RWPE1 (cell line): ENCODE results near the gene PMPCA.
"Not testable (repeated sequence)": the region's sequence is repeated elsewhere in the genome, so short reads cannot be mapped to it uniquely, and the experiment has no call there.

Experiments
- CTCF ChIA-PET: fragments of 350-600 bp; sonication (Branson Sonifier 250); formaldehyde crosslinking; extraction: SDS; loops from one replicate; lab custom pipeline; 2021; lab: Yijun Ruan, JAX
- POLR2A ChIA-PET: fragments of 400-600 bp; formaldehyde crosslinking; extraction: SDS; loops from one replicate; lab custom pipeline; 2020; ENCODE audit warnings: antibody characterized with exemption; ENCODE audit not compliant: low non-redundant PET; lab: Yijun Ruan, JAX
- DNase-seq: peaks from one replicate; pipeline ENCODE4 v3.0.0; 2012; ENCODE audit warnings: low spot score
- H3K27ac ChIP-seq: fragments of 450-650 bp; 2 replicates; pipeline ENCODE4 v1.5.1; 2017
- TF ChIP-seq, protein P1 (sequence below): fragments of 450-650 bp; conservative IDR thresholded peaks from 2 replicates; pipeline ENCODE4 v1.5.1; 2017; ENCODE audit warnings: low read depth, mild to moderate bottlenecking

Gene PMPCA

DNA sequence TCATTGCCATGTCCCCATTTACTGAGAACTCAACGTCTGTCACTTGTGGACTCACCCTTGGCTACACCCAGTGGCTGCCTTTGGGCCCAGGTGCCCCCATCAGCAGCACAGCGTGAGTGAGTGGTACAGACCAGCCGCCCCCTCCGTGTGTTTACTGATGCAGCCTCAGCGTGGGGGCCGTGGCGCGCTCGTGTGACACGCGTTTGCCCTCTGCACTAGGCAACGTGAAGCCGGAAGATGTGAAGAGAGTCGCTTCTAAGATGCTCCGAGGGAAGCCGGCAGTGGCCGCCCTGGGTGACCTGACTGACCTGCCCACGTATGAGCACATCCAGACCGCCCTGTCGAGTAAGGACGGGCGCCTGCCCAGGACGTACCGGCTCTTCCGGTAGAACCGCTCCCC lies 12.4 kb downstream of the PMPCA start:
- peak overlapping the region; percentile 50; the same call in 1 of the 2 replicates for H3K27ac ChIP-seq
- no peak for DNase-seq
- ChIA-PET CTCF (no interaction called here), POLR2A (no interaction called here)
- TF ChIP-seq, protein P1, sequence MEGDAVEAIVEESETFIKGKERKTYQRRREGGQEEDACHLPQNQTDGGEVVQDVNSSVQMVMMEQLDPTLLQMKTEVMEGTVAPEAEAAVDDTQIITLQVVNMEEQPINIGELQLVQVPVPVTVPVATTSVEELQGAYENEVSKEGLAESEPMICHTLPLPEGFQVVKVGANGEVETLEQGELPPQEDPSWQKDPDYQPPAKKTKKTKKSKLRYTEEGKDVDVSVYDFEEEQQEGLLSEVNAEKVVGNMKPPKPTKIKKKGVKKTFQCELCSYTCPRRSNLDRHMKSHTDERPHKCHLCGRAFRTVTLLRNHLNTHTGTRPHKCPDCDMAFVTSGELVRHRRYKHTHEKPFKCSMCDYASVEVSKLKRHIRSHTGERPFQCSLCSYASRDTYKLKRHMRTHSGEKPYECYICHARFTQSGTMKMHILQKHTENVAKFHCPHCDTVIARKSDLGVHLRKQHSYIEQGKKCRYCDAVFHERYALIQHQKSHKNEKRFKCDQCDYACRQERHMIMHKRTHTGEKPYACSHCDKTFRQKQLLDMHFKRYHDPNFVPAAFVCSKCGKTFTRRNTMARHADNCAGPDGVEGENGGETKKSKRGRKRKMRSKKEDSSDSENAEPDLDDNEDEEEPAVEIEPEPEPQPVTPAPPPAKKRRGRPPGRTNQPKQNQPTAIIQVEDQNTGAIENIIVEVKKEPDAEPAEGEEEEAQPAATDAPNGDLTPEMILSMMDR: no peak

- ChIA-PET POLR2A (no interaction called here), CTCF (interaction anchor here (0.6 kb wide), 1 partner anchor 355 kb away, joined by 4 read pairs; no protein-coding TSS in a partner anchor)
- TF ChIP-seq, protein P1: no peak
- H3K27ac ChIP-seq: peak overlapping the region; percentile 50
- DNase-seq: no peak
Measured at GRCh38 chr9:136423432-136424146, 13.1 kb downstream of the PMPCA start.

DNA sequence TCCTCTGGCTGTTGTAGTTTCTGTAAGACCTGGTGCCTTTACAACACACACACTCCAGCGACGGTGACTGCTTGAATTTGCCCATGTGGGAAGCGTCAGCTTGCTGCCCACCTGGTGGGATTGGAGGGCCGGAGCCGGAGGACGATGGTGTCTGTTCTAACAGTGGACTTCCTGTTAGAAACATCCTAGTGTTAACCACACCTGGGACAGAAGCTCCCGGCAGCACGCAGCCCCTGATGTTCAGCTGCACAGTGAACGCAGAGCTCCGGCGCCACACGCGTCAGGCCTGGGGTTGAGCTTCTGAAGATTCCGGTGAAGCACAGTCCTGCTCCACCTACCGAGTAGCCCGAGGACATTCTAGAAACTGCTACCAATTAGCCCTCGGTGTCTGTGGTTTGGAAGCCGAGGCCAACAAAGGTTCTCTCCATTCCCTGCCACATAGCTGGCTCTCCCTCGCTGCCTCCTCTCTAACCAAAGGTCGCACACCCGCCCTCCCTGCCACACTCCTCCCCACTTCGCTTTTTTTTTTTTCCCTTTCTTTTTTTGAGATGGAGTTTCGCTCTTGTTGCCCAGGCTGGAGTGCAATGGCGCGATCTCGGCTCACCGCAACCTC lies 14.4 kb downstream of the PMPCA start:
- ChIA-PET CTCF (interaction anchor here (0.6 to 1.3 kb wide), 6 partner anchors 11 to 503 kb away, joined by 3 to 6 read pairs (median 3); no protein-coding TSS in a partner anchor), POLR2A (interaction anchor here (0.7 kb wide), 1 partner anchor 317 kb away, joined by 3 read pairs; no protein-coding TSS in a partner anchor)
- peak overlapping the region; percentile 50 for H3K27ac ChIP-seq
- TF ChIP-seq, protein P1: no peak
- DNase-seq: no peak

- not testable (repeated sequence) for DNase-seq
- ChIA-PET POLR2A (interaction anchor here (0.6 kb wide), 1 partner anchor 16 kb away, joined by 3 read pairs; no protein-coding TSS in a partner anchor), CTCF (interaction anchor here (0.6 to 1.3 kb wide), 5 partner anchors 11 to 504 kb away, joined by 3 to 6 read pairs (median 3); no protein-coding TSS in a partner anchor)
- peak overlapping the region; percentile 50 for H3K27ac ChIP-seq
Measured at GRCh38 chr9:136425367-136425766, 14.9 kb downstream of the PMPCA start.

- POLR2A ChIA-PET: interaction anchor here (0.7 kb wide), 1 partner anchor 15 kb away, joined by 5 read pairs; no protein-coding TSS in a partner anchor
- TF ChIP-seq, protein P1: no peak
- CTCF ChIA-PET: interaction anchor here (1.0 kb wide), 1 partner anchor 218 kb away, joined by 3 read pairs; no protein-coding TSS in a partner anchor
Measured at GRCh38 chr9:136426787-136427186, 16.3 kb downstream of the PMPCA start.

DNA sequence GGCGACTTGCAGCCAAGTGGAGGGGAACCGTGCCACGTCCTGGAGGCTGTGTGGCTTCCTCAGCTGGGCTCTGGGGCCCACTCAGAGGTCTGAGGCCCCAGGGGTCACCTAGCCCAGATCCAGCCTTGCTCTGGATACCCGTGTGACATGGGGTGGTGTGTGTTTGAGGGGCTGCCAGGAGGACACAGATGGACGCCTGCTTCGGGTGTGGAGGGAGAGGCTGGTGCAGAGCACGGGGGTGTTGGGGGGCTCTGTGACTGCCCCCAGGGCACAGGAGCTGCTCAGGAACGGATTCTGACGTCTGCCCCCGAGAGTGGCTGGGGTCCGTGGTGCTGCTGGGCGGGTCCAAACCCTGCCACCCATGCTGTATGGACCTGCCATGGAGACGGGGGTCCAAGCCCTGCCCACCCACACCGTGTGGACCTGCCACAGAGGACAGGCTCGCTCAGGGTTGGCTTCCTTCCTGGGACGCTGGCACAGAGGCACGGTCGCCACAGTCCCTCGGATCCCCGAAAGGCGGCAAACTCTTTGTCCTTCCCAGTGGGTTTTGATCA lies 18.7 kb downstream of the PMPCA start:
- DNase-seq: no peak
- CTCF ChIA-PET: interaction anchor here (0.7 kb wide), 1 partner anchor 242 kb away, joined by 4 read pairs; no protein-coding TSS in a partner anchor
- TF ChIP-seq, protein P1: no peak
- H3K27ac ChIP-seq: peak overlapping the region; percentile 39
- POLR2A ChIA-PET: no interaction called here

More at GRCh38 chr9:136426787-136427186, 16.3 kb downstream of the PMPCA start:
- peak overlapping the region; percentile 50 for H3K27ac ChIP-seq
- no peak for DNase-seq
